22Rv1 (cell line): Measurements from ENCODE around the gene CHL1.

Experiments used
- CTCF ChIP-seq: fragments of 450-650 bp; IDR thresholded peaks from 2 replicates; pipeline ENCODE4 v1.5.1; 2017; ENCODE audit warnings: mild to moderate bottlenecking
- ZFX ChIP-seq: fragments of 450-650 bp; IDR thresholded peaks from 2 replicates; pipeline ENCODE4 v1.6.1; 2017; ENCODE audit warnings: antibody characterized with exemption, borderline replicate concordance

GRCh38 chr3:414063-414462 lies 217.5 kb downstream of the CHL1 start:
- peak; percentile 71 for TF ChIP-seq CTCF
- no peak for TF ChIP-seq ZFX
